SIG-M5 treated with dmso at 0.1 percent for 504 hours (cell line): Measurements from ENCODE around the gene ST3GAL3.
"Not testable (repeated sequence)": the region's sequence is repeated elsewhere in the genome, so short reads cannot be mapped to it uniquely, and the experiment has no call there.

Experiments
- DNase-seq: peaks from one replicate; lab custom pipeline; 2025; ENCODE audit not compliant: unreplicated experiment; lab: John Stamatoyannopoulos, UW

The ST3GAL3 gene

DNA sequence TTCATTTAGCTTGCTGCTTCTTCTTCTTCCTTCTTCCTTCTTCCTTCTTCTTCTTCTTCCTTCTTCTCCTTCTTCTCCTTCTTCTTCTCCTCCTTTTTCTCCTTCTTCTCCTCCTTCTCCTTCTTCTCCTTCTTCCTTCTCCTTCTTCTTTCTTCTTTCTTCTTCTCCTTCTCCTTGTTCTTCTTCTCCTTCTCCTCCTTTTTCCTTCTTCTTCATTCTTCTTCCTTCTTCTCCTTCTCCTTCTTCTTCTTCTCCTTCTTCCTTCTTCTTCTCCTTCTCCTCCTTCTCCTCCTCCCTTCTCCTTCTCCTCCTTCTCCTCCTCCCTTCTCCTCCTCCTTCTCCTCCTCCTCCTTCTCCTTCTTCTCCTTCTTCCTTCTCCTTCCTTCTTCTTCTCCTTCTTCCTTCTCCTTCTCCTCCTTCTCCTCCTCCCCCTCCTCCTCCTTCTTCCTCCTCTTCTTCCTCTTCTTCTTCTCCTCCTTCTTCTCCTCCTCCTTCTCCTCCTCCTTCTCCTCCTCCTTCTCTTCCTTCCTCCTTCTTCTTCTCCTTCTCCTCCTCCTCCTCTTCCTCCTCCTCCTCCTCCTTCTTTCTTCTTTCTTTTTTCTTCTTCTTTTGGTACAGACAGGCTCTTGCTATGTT, 110.1 kb downstream of the ST3GAL3 start:
- DNase-seq, result no peak

DNA sequence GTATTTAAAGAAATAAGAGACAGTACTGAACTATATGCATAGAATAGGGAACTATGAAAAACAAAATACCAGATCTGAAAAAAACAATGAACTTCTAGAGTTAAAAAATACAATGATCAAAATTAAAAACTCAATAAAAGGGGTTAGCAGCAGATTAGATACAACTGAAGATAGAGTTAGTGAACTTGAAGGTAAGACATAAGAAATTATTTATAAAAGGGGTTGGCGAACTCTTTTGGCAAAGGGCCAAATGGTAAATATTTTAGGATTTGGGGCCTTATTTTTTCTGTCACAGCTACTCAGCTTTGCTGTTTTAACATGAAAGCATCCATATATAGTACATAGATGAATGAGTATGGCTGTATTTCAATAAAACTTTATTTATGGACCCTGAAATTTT, 111.4 kb downstream of the ST3GAL3 start:
- no peak for DNase-seq

DNA sequence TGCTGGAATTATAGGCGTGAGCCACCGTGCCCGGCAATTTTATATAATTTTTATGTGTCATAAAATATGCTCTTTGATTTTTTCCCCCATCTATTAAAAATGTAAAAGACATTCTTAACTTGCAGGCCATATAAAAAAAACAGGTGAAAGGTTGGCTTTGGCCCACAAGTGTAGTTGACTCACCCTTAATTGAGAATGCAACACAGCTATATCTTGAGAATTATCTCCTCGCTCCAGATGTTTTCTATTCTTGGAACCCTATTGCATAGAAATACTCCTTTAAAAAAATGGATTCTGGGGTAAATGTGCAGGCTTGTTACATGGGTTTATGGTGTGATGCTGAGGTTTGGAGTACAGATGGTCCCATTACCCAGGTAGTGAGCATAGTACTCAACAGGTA, 112.0 kb downstream of the ST3GAL3 start:
- no peak for DNase-seq

DNA sequence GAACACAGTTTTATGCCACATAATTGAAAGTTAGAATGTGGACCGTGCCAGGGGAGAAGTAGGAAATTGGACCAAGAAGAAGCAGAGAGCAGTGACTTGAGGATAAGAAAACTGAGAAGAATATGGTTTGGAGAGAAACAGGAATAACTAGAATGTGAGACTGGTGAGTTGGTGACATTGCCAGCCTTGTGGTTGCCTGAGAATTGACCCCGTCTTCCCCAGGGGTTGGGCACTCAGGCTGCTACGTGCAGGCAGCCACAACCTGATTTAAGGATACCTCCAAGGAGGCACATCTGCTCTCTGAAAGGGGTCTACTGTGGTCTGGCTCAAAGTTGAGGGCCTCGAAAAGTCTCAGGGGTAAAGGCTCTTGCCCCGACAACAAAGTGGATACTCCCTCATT, 114.1 kb downstream of the ST3GAL3 start:
- no peak for DNase-seq

DNA sequence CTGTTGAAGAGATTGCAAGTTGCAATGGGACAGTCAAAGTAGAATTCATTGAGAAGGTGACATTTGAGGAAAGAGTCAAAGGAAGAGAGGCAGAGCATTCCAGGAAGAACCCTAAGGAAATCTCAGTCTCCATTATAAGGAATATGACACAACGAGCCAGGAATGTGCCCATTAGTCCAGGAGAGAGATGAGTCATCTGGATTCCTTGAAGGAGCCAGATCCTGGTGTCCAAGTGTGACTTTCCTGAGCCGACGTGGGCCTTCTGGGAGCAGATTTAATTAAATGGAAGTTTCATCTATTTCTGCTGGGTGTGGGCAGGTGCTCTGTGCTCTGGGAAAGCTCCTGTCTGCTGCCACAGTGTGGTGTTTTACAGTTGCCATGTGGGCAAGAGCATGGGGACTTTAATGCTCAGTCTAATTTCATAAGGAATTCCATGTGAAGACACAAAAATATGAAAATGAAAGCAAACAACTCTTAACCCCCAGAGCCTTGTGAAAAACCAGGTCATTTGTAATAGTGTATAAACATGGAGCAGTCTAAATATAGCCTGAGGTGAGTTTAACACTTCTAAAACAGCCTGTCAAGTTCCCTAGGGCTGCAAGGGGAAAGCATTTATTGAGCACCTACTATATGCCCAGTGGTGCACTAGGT, 114.8 kb downstream of the ST3GAL3 start:
- DNase-seq, result no peak

DNA sequence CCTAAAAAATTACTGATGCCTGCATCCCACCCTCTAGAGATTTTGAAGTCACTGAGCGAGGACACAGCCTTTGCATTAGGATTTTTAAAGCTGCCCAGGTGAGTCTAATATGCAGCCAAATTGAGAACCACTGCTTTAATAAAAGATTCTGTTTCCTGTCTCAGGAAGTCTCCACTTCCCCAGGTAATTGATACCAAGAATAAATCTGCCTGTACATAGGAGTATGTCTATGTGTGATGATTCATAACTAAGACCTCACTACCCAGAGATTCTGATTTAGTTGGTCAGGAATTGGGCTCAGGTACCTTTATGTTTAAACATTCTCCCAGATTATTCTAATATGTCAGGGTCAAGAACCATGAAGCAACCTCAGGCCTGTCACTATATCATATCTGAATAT, 117.5 kb downstream of the ST3GAL3 start:
- DNase-seq, result no peak

DNA sequence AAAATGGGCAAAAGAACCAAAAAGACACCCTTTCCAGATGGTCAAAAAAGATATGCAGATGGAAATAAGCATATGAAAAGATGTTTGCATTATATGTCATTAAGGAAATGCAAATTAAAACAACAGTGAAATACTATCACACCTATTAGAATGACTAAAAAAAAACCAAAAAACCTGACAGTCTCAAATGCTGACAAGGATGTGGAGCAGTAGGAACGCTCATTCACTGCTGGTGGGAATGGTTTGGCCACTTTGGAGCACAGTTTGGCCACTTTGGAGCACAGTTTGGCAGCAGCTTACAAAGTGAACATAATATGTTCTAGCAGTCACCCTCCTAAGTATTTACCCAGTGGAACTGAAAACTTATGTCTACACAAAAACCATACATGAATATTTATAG, 121.2 kb downstream of the ST3GAL3 start:
- DNase-seq, result no peak

DNA sequence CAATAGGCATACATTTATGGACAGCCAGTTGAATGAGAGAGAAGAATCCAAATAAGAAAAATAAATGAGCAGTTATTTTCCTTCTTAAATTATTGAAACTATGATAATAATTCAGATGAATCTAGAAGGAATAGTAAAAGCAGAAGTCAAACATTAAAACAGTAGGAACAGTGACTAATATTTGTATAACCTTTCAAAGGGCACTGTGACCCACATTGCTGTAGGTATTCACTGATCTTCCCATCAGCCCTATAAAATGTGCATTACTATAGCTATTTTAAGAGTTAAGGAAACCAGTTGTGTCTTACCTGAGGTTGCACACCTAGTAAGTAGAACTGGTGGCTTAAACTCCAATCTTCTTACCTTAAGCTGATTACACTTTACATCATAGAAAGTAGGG, 123.5 kb downstream of the ST3GAL3 start:
- peak; percentile 25 for DNase-seq

DNA sequence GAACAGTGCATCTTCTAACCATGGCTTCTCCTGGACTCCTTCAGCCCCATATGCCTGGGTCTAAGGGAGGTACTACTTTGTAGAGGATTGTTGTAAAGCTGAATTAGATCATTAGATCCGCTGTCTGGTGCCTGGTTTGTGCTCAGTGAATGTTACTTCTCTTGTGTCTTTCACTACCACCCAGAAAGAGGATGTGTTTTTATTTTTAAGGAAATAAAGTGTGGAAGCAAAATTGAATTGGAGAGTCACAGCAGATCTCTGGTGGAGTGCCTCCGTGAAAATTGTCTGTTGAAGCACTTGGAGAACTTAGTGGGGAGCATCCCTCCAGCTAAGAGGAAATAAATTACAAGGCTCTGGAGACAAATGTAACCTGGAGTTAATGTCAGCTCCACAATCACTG, 124.5 kb downstream of the ST3GAL3 start:
- no peak for DNase-seq

DNA sequence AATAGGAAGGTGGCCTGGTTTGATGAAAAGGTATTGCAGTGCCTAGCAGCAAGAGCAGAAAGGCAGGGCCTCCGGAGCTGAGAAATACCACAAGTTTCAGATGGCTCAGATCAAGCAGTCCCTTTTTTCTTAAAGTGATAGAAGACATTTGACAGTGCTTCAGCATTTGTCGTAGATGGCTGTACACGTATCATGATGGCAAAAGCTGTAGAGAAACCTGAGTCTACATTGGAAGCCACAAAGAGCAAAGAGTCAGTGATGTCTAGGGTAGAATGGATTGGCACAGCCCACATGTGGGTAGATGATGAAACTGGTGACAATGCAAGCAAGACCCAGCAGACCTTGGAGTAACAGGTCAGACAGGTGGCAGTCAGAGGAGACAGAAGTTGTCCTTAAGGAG, 124.9 kb downstream of the ST3GAL3 start:
- DNase-seq, result peak; percentile 31

DNA sequence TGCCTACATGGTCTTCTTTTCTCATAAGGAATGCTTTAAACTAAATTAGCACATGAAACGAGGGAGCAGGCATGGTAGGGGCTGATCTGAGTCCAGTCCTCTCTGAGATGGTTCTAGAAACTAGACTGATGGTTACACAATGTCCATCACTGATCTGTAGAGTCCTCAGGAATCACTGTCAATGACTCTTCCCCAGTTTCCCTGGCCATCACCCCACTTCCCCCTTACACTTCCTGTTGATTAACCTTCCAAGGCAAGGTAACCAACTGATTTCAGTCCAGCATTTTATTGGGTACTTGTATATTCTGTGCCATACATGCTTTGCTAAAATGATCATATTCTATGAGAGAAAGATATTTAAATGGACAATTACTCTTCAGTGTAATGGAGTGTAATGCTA, 125.7 kb downstream of the ST3GAL3 start:
- DNase-seq, result no peak

DNA sequence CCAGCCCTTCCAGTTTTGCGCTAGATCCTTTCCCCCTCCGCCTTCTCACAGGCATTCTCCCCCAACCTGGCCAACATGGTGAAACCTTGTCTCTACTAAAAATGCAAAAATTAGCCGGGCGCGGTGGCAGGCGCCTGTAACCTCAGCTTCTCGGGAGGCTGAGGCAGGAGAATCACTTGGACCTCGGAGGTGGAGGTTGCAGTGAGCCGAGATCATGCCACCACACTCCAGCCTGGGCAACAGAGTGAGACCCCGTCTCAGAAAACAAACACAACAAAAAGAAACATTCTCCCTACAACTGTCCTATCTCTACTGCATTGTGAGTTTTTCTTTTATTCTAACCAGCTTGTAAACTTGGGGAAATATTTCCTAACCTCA, 126.6 kb downstream of the ST3GAL3 start:
- DNase-seq, result not testable (repeated sequence)

DNA sequence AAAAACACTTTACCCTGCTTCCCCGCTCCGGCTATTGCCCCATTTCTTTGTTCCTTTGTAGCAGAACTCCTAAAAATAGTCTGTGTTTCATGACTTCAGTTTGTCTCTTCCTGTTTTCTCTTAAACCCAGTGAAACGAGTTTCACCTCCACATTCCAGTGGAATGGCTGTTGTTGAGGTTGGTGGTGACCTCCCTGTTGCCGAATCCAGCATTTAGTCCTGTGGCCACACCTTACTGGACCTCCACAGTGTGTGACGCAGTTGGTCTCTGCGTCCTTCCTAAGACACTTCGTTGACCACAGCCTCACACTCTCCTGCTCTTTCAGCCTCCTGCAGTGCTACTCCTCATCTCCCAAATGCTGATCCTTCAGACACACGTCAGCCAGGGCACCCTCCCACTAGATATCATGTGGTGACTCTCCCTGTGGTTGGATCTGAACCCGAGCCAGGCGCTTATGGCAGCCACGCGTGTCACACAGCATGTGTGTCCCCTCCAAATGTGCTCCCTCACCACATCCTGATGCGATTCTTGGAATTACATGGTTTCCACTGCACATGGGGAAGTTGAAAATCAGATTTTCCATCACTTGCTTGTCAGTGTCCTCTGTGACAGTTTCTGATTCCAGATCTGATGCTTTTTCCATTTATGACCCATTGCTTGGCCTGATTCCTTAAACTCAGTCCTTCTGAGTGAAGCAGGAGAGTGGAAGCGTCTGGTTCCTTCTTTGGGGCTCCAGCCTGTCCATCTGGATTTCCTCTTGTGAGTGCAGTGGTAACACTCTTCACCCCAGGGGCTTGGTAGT, 127.1 kb downstream of the ST3GAL3 start:
- peak; percentile 95 for DNase-seq

DNA sequence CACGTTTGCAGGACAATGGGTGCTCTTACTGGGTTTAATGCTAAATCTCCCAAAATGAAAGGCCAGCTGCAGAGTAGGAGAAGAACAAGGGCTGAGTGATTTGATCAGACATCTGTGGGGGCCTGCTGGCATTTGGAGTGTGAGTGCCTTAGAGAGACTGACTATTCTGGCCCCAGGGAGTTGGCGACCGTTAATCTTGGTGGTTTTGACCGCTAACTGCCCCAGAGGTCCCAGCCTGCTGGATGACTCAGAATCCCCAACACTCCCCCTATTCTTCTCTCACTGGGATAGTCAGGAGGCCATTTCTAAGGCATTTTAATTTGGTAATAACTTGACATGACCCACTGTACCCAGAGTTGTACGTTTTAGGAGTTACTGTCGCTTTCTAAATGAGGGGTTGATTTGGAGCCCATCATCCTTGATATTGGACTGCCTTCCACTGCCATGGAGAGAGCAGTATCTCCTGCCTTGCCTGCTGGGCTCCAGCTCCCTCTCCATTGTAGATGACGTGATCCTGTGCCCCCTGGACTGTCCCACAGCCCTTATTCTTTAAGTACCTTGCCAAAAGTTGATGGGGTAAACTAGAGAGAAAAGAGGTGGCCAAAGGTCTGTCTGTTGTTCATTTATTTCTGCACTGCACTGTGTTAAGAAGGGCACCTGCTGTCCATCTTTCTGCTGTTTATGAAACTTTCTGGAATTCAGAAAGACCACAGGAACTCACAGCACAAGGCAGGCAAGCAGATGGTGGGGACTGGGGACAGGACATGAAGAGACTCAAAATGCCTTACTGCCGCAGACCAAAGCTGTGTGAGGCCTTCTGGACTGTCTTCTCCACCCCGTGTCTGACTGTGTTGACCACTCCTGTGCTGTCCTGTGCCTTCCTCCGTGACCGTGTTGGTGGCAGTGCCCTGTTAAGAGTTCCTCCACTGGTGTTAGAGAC, 128.0 kb downstream of the ST3GAL3 start:
- peak; percentile 88 for DNase-seq

DNA sequence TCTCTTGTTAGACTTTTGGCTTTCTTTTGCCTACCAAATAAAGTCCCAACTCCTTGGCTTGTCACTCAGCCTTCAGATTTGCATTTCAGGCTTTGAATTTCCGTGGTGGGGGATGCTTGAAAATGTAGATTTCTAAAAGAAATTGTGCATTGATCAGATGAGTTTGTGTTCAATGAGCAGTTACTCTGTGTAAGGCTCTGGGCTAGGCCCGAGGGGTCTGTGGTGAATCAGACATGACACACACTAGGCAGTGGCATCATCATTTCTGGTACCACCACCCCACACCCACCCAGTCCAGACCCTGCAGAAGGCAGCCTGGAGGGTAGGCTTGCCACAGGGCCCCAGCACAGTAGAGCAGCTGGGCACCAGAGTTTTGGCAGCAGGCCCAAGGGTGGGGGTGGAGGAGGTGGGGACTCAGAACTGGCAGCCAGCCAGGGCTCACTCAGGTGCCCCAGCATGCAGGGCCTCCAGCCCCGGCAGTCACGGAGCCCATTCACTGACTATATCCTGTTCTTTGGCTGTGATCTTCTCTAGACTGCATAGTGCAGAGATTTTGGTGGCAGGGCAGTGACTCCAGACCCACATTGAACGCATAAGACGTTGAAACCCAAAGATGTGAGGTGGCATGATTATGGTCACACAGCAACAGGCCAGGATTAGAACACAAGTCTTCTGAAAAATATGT, 129.1 kb downstream of the ST3GAL3 start:
- peak; percentile 49 for DNase-seq

DNA sequence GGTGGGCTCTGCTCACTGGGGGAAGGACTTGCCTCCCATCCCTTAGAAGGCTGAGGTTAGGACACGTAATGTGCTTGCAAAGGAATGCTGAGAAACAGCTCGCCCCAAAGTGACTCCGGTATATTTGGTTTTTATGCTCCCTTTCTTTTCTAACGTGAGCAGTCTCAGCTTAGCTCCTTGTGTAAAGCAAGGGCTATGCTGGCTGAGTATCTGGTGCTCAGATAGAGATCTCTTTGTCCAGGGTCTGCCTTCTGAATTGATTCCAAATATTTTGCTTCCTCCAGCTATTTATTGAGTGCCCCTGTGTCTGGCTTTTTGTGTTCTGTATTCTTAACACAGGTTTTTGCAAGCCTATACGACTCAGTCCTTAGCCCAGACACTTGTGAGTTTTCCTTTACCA, 131.7 kb downstream of the ST3GAL3 start:
- no peak for DNase-seq

DNA sequence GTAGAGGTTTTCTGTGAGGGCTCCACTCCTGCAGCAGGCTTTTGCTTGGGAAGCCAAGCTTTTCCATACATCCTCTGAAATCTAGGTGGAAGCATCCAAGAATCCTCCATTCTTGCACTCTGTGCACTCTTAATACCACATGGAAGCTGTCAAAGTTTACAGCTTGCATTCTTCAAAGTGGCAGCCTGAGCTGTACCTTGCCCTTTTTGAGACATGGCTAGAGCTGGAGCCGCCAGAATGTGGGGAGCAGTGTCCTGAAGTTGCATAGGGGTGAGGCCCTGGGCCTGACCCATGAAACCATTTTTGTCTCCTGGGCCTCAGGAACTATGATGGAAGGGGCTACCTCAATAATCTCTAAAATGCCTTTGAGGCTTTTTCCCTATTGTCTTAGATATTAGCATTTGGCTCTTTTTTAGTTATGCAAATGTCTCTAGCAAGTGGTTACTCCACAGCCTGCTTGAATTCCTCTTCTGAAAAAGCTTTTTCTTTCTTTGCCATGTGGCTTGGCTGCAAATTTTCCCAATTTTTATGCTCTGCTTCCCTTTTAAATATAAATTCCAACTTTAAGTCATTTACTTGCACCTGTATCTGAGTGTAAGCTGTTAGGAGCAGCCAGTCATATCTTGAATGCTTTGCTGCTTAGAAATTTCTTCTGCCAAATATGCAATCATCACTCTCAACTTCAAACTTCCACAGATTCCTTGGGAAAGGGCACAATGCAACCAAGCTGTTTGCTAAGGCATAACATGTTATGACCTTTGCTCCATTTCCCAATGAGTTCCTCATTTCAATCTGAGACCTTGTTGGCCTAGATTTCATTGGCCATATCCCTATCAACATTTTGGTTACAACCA, 134.2 kb downstream of the ST3GAL3 start:
- DNase-seq, result no peak

DNA sequence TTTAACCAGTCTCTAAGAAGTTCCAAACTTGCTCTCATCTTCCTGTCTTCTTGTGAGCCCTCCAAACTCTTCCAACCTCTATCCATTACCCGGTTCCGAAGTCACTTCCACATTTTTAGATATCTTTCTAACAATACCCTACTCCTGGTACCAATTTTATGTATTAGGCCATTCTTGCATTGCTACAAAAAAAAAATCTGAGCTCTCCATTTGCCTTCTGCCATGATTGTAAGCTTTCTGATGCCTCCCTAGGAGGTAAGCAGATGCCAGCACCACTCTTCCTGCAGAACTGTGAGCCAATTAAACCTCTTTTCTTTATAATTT, 134.8 kb downstream of the ST3GAL3 start:
- DNase-seq, result no peak

DNA sequence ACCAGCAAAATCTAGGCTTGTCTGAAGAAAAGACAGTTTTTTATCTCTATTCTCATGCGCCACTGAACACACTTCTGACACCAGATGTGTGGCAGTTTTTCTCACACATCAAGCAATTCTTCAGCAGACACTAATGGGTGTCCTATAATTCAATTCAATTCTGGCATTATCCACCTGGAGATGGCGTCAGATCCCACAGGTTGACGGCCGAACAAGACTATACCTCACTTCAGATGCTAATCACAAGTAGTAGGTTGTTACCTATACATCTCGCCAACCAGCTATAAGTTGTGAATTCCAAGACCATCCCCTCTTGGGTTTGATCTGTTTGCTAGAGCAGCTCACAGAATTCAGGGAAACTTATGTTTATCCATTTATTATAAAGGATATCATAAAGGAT, 136.3 kb downstream of the ST3GAL3 start:
- no peak for DNase-seq

DNA sequence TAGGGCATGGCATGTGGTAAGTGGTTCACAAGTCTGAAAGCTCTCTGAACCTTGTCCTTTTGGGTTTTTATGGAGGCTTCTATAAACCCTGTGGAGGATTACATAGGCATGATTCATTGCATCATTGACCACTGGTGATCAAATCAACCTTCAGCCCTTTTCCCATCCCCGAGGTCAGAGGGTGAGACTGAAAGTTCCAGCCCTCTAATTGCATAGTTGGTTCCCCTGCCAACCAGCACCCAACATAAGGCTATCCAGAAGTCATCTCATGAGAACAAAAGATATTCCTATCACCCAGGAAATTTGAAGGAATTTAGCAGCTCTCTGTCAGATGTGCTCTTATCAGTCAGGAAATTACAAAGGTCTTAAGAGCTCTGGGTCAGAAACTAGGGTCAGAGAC, 136.8 kb downstream of the ST3GAL3 start:
- peak; percentile 41 for DNase-seq
